Measurements from ENCODE around the gene USB1. TPM values are rescaled to one million over a fixed set of nuclear protein-coding genes. Genes with fewer than 3 reads are reported as not detected.

Gene USB1
- total RNA-seq, 1 experiment from 2014 or later: 66.0 TPM

GRCh38 chr16:57992084-57992483 is 9.1 kb upstream of the USB1 start:
- no peaks in the 10 kb centered on the region for H4K20me1 ChIP-seq (ENCODE audit: insufficient read depth)
- no peak for TF ChIP-seq CTCF (conservative IDR thresholded peaks at IDR 0.05)
- no peak for TF ChIP-seq EZH2 (IDR thresholded peaks at IDR 0.05; ENCODE audit: low read depth)
- intact Hi-C loops (cut with micrococcal nuclease; ENCODE audit: unreplicated experiment): loop anchor here (2.0 kb wide), 1 partner anchor 33 kb away; no protein-coding TSS in a partner anchor
- BruUV-seq (replicated peaks): no TSS peak
- peaks cover 8% of the 10 kb centered on the region; the same call in 1 of the 2 replicates for H3K36me3 ChIP-seq (ENCODE audit: low read depth)
- H3F3A ChIP-seq (ENCODE audit: insufficient read depth, low read depth): peaks cover 33% of the 10 kb centered on the region
- ChIA-PET POLR2A (ENCODE audit: unreplicated experiment) (no interaction called here), CTCF (no interaction called here)
- no peaks in the 10 kb centered on the region for H3K9me3 ChIP-seq (ENCODE audit: insufficient read depth, low read depth)
- peak overlapping the region; percentile 78 for H3K4me2 ChIP-seq
- H2AFZ ChIP-seq: no peak overlapping the region
- no peaks in the 10 kb centered on the region for H3K27me3 ChIP-seq (ENCODE audit: insufficient read depth, low read depth)
- H3K4me1 ChIP-seq (replicated peaks; ENCODE audit: insufficient read depth): peaks cover 53% of the 10 kb centered on the region
- no peak for DNase-seq
- H3K4me3 ChIP-seq: no peak overlapping the region
- peaks cover 18% of the 10 kb centered on the region for H3K79me2 ChIP-seq (ENCODE audit: low read depth)
- H3K27ac ChIP-seq: peak overlapping the region; percentile 96
- H3K9me2 ChIP-seq (ENCODE audit: insufficient read depth): no peaks in the 10 kb centered on the region

DNA sequence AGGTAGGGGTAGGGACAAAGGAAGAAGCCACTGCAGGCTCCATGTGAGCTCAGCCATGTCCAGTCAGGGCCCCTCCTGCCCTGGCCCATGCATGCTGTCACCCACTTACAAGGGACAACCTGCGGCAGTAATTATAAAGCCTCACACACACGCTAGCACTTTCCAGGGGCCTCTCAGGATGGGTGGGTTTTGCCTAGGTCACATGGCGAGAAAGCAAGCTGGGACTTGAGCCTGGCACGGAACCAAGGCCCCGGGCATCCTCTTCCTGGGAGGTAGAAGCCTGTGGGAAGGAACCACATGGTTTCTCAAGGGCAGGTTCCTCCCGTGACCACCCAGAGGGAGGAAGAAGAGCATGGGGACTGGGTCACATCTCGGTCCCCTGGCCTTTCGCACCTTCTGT is 7.8 kb upstream of the USB1 start:
- H3K4me1 ChIP-seq (replicated peaks; ENCODE audit: insufficient read depth): peaks cover 61% of the 10 kb centered on the region
- peaks cover 8% of the 10 kb centered on the region; the same call in 1 of the 2 replicates for H3K36me3 ChIP-seq (ENCODE audit: low read depth)
- TSS peak; percentile 94 for BruUV-seq (replicated peaks)
- no peaks in the 10 kb centered on the region for H3K9me3 ChIP-seq (ENCODE audit: insufficient read depth, low read depth)
- H3K27me3 ChIP-seq (ENCODE audit: insufficient read depth, low read depth): no peaks in the 10 kb centered on the region
- TF ChIP-seq CTCF (conservative IDR thresholded peaks at IDR 0.05) (no peak), EZH2 (IDR thresholded peaks at IDR 0.05; ENCODE audit: low read depth) (no peak)
- H3K4me3 ChIP-seq: 0 out of 2 replicates have a peak overlapping the region, but pooled peaks have one; percentile 25
- POLR2A ChIA-PET (ENCODE audit: unreplicated experiment): interaction anchor here (0.5 to 0.6 kb wide), 2 partner anchors 31 to 77 kb away, joined by 3 read pairs; no protein-coding TSS in a partner anchor
- H3K79me2 ChIP-seq (ENCODE audit: low read depth): peaks cover 18% of the 10 kb centered on the region
- peak; percentile 56 to 72 for DNase-seq
- CTCF ChIA-PET: interaction anchor here (0.6 kb wide), 1 partner anchor 235 kb away, joined by 3 read pairs; no protein-coding TSS in a partner anchor
- intact Hi-C loops (cut with micrococcal nuclease; ENCODE audit: unreplicated experiment): loop anchor here (2.0 kb wide), 1 partner anchor 35 kb away; no protein-coding TSS in a partner anchor
- peak overlapping the region; percentile 78 for H3K4me2 ChIP-seq
- H4K20me1 ChIP-seq (ENCODE audit: insufficient read depth): no peaks in the 10 kb centered on the region
- no peak overlapping the region for H2AFZ ChIP-seq
- H3F3A ChIP-seq (ENCODE audit: insufficient read depth, low read depth): peaks cover 38% of the 10 kb centered on the region
- H3K9me2 ChIP-seq (ENCODE audit: insufficient read depth): no peaks in the 10 kb centered on the region
- H3K27ac ChIP-seq: peak overlapping the region; percentile 96

DNA sequence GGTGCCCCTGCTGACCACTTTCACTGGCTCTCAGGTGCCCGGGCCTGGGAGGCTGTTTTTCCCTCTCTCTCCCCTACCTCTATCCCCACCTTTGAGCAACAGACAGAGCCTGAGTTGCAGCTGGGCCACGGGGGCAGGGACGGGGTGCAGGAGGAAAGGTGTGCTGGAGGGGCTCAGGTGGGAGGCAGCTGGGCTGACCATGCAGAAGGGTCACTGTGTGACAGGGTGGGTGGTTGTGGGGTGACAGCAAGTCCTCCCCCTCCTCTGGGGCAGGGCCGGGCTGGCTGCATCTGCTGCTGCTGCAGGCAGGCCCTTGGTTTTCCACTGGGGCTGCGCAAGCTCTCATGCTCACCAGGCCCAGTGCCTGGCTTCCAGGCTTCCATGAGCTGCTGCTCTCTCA is 7.3 kb upstream of the USB1 start:
- Histone ChIP-seq H3K4me3 (no peak overlapping the region), H2AFZ (no peak overlapping the region), H3K36me3 (ENCODE audit: low read depth) (peaks cover 8% of the 10 kb centered on the region; the same call in 1 of the 2 replicates), H3K4me2 (peak overlapping the region; percentile 78), H3K9me3 (ENCODE audit: insufficient read depth, low read depth) (no peaks in the 10 kb centered on the region), H4K20me1 (ENCODE audit: insufficient read depth) (no peaks in the 10 kb centered on the region), H3K27ac (peak overlapping the region; percentile 96), H3K27me3 (ENCODE audit: insufficient read depth, low read depth) (no peaks in the 10 kb centered on the region), H3K4me1 (replicated peaks; ENCODE audit: insufficient read depth) (peaks cover 61% of the 10 kb centered on the region), H3F3A (ENCODE audit: insufficient read depth, low read depth) (peaks cover 42% of the 10 kb centered on the region), H3K9me2 (ENCODE audit: insufficient read depth) (no peaks in the 10 kb centered on the region), H3K79me2 (ENCODE audit: low read depth) (peaks cover 21% of the 10 kb centered on the region)
- CTCF ChIA-PET: interaction anchor here (0.6 kb wide), 1 partner anchor 235 kb away, joined by 3 read pairs; no protein-coding TSS in a partner anchor
- TF ChIP-seq EZH2 (IDR thresholded peaks at IDR 0.05; ENCODE audit: low read depth): no peak
- no peak for TF ChIP-seq CTCF (conservative IDR thresholded peaks at IDR 0.05)
- intact Hi-C loops (cut with micrococcal nuclease; ENCODE audit: unreplicated experiment): loop anchor here (2.0 kb wide), 1 partner anchor 35 kb away; no protein-coding TSS in a partner anchor
- POLR2A ChIA-PET (ENCODE audit: unreplicated experiment): interaction anchor here (0.5 kb wide), 1 partner anchor 77 kb away, joined by 3 read pairs; no protein-coding TSS in a partner anchor
- BruUV-seq (replicated peaks): no TSS peak
- no peak for DNase-seq
